ENCODE data around the gene RERE.

Gene RERE

GRCh38 chr1:8706995-8707396 lies 110.4 kb downstream of the RERE start:
- Histone ChIP-seq H3K9me2 (replicated peaks; ENCODE audit: control insufficient read depth, low read length) (no peaks in the 10 kb centered on the region), H3K27ac (ENCODE audit: low read depth, low read length) (no peak overlapping the region), H3K79me2 (ENCODE audit: control insufficient read depth, low read length) (peaks cover 42% of the 10 kb centered on the region), H3K36me3 (ENCODE audit: control insufficient read depth, low read length) (no peaks in the 10 kb centered on the region), H3K9me3 (ENCODE audit: control insufficient read depth, insufficient read depth, low read length) (no peaks in the 10 kb centered on the region), H3K4me1 (ENCODE audit: control insufficient read depth, low read length) (peaks cover 35% of the 10 kb centered on the region), H3K4me3 (ENCODE audit: low read length) (no peak overlapping the region), H3K27me3 (ENCODE audit: control insufficient read depth, low read length) (peaks cover 15% of the 10 kb centered on the region), H4K20me1 (ENCODE audit: control insufficient read depth, insufficient read depth, low read depth, low read length) (peaks cover 14% of the 10 kb centered on the region), H3F3A (ENCODE audit: control insufficient read depth, insufficient read depth) (peaks cover 16% of the 10 kb centered on the region; the same call in 1 of the 2 replicates), H3K4me2 (ENCODE audit: low read length) (no peak overlapping the region)
- TF ChIP-seq EZH2phosphoT487 (IDR thresholded peaks at IDR 0.05; ENCODE audit: borderline replicate concordance, low read length) (no peak), CTCF (IDR thresholded peaks at IDR 0.05; ENCODE audit: low read depth, low read length, poor library complexity, severe bottlenecking) (no peak)

DNA sequence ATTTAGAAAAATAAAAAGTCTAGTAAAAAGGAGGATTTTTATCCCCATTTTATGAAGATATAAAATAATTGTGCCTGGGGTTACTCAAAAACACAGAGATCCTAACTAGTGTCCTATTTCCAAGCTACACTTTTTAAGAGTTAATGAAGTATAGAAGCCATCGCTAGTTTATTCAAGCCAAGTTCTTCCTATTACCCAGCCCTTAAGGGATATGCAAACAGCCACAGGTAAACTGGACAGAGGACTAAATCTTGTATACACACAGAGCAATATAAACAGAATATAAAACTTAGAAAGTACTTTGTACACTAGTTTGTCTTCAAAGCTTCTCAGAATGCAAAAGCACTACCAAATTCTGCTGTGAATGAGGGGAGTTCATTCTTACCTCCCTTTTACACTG lies 111.1 kb downstream of the RERE start:
- Histone ChIP-seq H3K4me2 (ENCODE audit: low read length) (no peak overlapping the region), H3F3A (ENCODE audit: control insufficient read depth, insufficient read depth) (peaks cover 22% of the 10 kb centered on the region), H4K20me1 (ENCODE audit: control insufficient read depth, insufficient read depth, low read depth, low read length) (peaks cover 18% of the 10 kb centered on the region), H3K27ac (ENCODE audit: low read depth, low read length) (no peak overlapping the region), H3K9me2 (replicated peaks; ENCODE audit: control insufficient read depth, low read length) (no peaks in the 10 kb centered on the region), H3K36me3 (ENCODE audit: control insufficient read depth, low read length) (no peaks in the 10 kb centered on the region), H3K27me3 (ENCODE audit: control insufficient read depth, low read length) (peaks cover 18% of the 10 kb centered on the region), H3K79me2 (ENCODE audit: control insufficient read depth, low read length) (peaks cover 42% of the 10 kb centered on the region), H3K9me3 (ENCODE audit: control insufficient read depth, insufficient read depth, low read length) (no peaks in the 10 kb centered on the region), H3K4me1 (ENCODE audit: control insufficient read depth, low read length) (peaks cover 37% of the 10 kb centered on the region), H3K4me3 (ENCODE audit: low read length) (no peak overlapping the region)
- TF ChIP-seq CTCF (IDR thresholded peaks at IDR 0.05; ENCODE audit: low read depth, low read length, poor library complexity, severe bottlenecking) (no peak), EZH2phosphoT487 (IDR thresholded peaks at IDR 0.05; ENCODE audit: borderline replicate concordance, low read length) (no peak)

DNA sequence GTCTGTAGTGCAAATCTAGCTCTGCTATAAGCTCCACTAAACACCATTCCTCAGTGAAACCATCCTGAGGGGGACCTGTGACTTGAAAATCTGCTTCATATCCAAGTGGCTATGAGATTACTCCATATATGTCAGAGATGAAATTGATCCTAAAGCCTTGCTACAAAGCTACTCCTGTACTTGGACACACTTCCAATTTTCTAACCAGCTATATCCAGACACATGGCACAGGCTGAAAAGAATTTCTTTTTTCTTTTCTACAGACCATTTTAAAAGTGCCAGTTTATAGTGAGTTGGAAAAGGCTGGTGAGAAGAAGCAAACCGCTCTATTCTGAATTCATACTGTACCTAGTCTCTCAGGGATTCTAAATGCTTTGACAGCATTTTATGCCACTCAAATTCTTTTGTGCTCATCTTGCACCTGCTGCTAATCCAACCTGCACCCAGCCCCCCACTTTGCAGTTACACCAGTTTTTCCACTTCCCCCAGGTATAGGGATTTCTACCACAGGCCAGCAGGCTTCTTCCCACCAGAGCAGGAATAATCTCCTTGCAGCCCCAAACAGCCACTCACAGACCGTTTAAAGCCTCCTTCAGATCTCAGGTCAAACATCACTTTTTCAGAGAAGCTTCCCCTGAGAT lies 112.5 kb downstream of the RERE start:
- H3F3A ChIP-seq (ENCODE audit: control insufficient read depth, insufficient read depth): peaks cover 22% of the 10 kb centered on the region
- H3K27ac ChIP-seq (ENCODE audit: low read depth, low read length): no peak overlapping the region
- TF ChIP-seq CTCF (IDR thresholded peaks at IDR 0.05; ENCODE audit: low read depth, low read length, poor library complexity, severe bottlenecking) (no peak), EZH2phosphoT487 (IDR thresholded peaks at IDR 0.05; ENCODE audit: borderline replicate concordance, low read length) (no peak)
- peaks cover 47% of the 10 kb centered on the region for H3K4me1 ChIP-seq (ENCODE audit: control insufficient read depth, low read length)
- H3K27me3 ChIP-seq (ENCODE audit: control insufficient read depth, low read length): peaks cover 18% of the 10 kb centered on the region
- no peak overlapping the region for H3K4me2 ChIP-seq (ENCODE audit: low read length)
- peaks cover 44% of the 10 kb centered on the region for H3K79me2 ChIP-seq (ENCODE audit: control insufficient read depth, low read length)
- no peaks in the 10 kb centered on the region for H3K9me3 ChIP-seq (ENCODE audit: control insufficient read depth, insufficient read depth, low read length)
- no peaks in the 10 kb centered on the region for H3K9me2 ChIP-seq (replicated peaks; ENCODE audit: control insufficient read depth, low read length)
- no peak overlapping the region for H3K4me3 ChIP-seq (ENCODE audit: low read length)
- H4K20me1 ChIP-seq (ENCODE audit: control insufficient read depth, insufficient read depth, low read depth, low read length): peaks cover 24% of the 10 kb centered on the region
- no peaks in the 10 kb centered on the region for H3K36me3 ChIP-seq (ENCODE audit: control insufficient read depth, low read length)
